SH-SY5Y (cell line): ENCODE measurements around the gene P2RY14.

ENCODE experiments used
- GATA2 ChIP-seq: IDR thresholded peaks from 2 replicates; pipeline ENCODE4 v1.6.1; 2011; ENCODE audit warnings: mild to moderate bottlenecking, low read depth, low read length
- GATA3 ChIP-seq: IDR thresholded peaks from 2 replicates; pipeline ENCODE4 v1.6.1; 2011; ENCODE audit warnings: low read depth, mild to moderate bottlenecking, low read length, moderate library complexity

DNA sequence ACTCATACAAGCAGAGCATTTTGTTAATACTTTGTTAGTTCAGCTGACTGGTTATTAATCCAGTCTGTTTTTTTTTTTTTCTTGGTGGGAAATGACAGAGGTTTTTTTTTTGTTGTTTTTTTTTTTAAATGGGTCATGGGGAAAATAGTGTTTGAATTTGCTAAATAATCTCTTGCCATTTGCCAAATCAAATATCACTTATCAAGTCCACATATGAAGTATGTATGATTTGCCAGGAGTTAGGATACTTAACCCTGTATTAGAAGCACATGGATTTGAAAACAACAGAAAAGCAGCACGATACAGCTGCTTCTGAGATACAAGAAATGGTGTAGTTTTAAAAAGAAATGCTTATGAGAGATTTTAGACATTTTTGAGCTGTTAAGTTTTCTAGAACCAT lies 21.6 kb downstream of the P2RY14 start:
- TF ChIP-seq GATA2 = no peak
- TF ChIP-seq GATA3 = no peak
